ENCODE data around the gene BEST4.

- TF ChIP-seq CTCF (IDR thresholded peaks at IDR 0.05 in 8 of 11, conservative IDR thresholded peaks at IDR 0.05 in 3 of 11) (no peak), POLR2A (IDR thresholded peaks at IDR 0.05) (no peak)
These were observed 15.0 kb upstream of the BEST4 start for GRCh38 chr1:44803062-44803311.

Data from spleen (tissue), 7 donors.